GM12878 (cell line): ENCODE data around the gene MAB21L1.

ENCODE experiments used
- EZH2 ChIP-seq: IDR thresholded peaks from 2 replicates; pipeline ENCODE4 v1.6.1; 2012; ENCODE audit warnings: low read depth, mild to moderate bottlenecking, control low read depth, inconsistent platforms, low read length, borderline replicate concordance; ENCODE audit not compliant: control insufficient read depth
- HCFC1 ChIP-seq: fragments of 150-350 bp; IDR thresholded peaks from 2 replicates; pipeline ENCODE4 v1.6.1; 2014; ENCODE audit warnings: low read length
- MYC ChIP-seq: IDR thresholded peaks from 2 replicates; pipeline ENCODE4 v1.6.1; 2011; ENCODE audit warnings: mild to moderate bottlenecking, low read length, moderate library complexity, inconsistent platforms; ENCODE audit not compliant: insufficient read depth, insufficient replicate concordance, insufficient read length, severe bottlenecking
- NFIC ChIP-seq: IDR thresholded peaks from 2 replicates; pipeline ENCODE4 v1.6.1; 2012; ENCODE audit warnings: low read depth, mild to moderate bottlenecking, inconsistent platforms, low read length, moderate library complexity
- SMC3 ChIP-seq: IDR thresholded peaks from 2 replicates; pipeline ENCODE4 v1.6.1; 2011; ENCODE audit warnings: low read length, improper control_type of control experiment, borderline replicate concordance
- TAF1 ChIP-seq: IDR thresholded peaks from 2 replicates; pipeline ENCODE4 v1.6.1; 2011; ENCODE audit warnings: mild to moderate bottlenecking, low read depth, low read length, borderline replicate concordance
- ZNF274 ChIP-seq: IDR thresholded peaks from one replicate; pipeline ENCODE4 v1.8.0; 2011; ENCODE audit not compliant: insufficient read length, insufficient read depth
- ZSCAN29 ChIP-seq: fragments of 450-650 bp; IDR thresholded peaks from 2 replicates; pipeline ENCODE4 v1.6.1; 2017; ENCODE audit warnings: mild to moderate bottlenecking, moderate library complexity
- TF ChIP-seq, protein P1 (sequence below): fragments of 450-650 bp; IDR thresholded peaks from 2 replicates; pipeline ENCODE4 v1.6.1; 2016; ENCODE audit warnings: mild to moderate bottlenecking, moderate library complexity, borderline replicate concordance
- TF ChIP-seq, protein P2 (sequence below), 3 experiments: IDR thresholded peaks in 2 of 3; conservative IDR thresholded peaks in 1 of 3; 2 replicates each; pipeline ENCODE4 v1.5.1; 2011; ENCODE audit warnings: low read depth in 3 of 3, low read length in 3 of 3, mild to moderate bottlenecking in 3 of 3, control low read depth in 2 of 3, moderate library complexity in 2 of 3, inconsistent platforms in 1 of 3, mixed read lengths in 1 of 3; ENCODE audit not compliant: control insufficient read depth in 2 of 3, insufficient read depth in 1 of 3; ENCODE audit errors: extremely low read depth in 1 of 3

- no peak for TF ChIP-seq MYC
- TF ChIP-seq ZSCAN29 = no peak
- TF ChIP-seq ZNF274 = no peak
- TF ChIP-seq NFIC = no peak
- TF ChIP-seq HCFC1 = no peak
- TF ChIP-seq TAF1 = no peak
- TF ChIP-seq EZH2 = no peak
- TF ChIP-seq SMC3 = no peak
- TF ChIP-seq, protein P1, sequence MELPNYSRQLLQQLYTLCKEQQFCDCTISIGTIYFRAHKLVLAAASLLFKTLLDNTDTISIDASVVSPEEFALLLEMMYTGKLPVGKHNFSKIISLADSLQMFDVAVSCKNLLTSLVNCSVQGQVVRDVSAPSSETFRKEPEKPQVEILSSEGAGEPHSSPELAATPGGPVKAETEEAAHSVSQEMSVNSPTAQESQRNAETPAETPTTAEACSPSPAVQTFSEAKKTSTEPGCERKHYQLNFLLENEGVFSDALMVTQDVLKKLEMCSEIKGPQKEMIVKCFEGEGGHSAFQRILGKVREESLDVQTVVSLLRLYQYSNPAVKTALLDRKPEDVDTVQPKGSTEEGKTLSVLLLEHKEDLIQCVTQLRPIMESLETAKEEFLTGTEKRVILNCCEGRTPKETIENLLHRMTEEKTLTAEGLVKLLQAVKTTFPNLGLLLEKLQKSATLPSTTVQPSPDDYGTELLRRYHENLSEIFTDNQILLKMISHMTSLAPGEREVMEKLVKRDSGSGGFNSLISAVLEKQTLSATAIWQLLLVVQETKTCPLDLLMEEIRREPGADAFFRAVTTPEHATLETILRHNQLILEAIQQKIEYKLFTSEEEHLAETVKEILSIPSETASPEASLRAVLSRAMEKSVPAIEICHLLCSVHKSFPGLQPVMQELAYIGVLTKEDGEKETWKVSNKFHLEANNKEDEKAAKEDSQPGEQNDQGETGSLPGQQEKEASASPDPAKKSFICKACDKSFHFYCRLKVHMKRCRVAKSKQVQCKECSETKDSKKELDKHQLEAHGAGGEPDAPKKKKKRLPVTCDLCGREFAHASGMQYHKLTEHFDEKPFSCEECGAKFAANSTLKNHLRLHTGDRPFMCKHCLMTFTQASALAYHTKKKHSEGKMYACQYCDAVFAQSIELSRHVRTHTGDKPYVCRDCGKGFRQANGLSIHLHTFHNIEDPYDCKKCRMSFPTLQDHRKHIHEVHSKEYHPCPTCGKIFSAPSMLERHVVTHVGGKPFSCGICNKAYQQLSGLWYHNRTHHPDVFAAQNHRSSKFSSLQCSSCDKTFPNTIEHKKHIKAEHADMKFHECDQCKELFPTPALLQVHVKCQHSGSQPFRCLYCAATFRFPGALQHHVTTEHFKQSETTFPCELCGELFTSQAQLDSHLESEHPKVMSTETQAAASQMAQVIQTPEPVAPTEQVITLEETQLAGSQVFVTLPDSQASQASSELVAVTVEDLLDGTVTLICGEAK = no peak
- TF ChIP-seq, protein P2, sequence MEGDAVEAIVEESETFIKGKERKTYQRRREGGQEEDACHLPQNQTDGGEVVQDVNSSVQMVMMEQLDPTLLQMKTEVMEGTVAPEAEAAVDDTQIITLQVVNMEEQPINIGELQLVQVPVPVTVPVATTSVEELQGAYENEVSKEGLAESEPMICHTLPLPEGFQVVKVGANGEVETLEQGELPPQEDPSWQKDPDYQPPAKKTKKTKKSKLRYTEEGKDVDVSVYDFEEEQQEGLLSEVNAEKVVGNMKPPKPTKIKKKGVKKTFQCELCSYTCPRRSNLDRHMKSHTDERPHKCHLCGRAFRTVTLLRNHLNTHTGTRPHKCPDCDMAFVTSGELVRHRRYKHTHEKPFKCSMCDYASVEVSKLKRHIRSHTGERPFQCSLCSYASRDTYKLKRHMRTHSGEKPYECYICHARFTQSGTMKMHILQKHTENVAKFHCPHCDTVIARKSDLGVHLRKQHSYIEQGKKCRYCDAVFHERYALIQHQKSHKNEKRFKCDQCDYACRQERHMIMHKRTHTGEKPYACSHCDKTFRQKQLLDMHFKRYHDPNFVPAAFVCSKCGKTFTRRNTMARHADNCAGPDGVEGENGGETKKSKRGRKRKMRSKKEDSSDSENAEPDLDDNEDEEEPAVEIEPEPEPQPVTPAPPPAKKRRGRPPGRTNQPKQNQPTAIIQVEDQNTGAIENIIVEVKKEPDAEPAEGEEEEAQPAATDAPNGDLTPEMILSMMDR (IDR thresholded peaks at IDR 0.05 in 2 of 3, conservative IDR thresholded peaks at IDR 0.05 in 1 of 3; ENCODE audit: control insufficient read depth in 2 of 3, extremely low read depth in 1 of 3, insufficient read depth in 1 of 3, low read depth in 3 of 3, low read length in 3 of 3) = no peak
Measured at GRCh38 chr13:35481777-35482176, 5.3 kb upstream of the MAB21L1 start.
